ENCODE measurements around the gene RACGAP1. TPM values are rescaled to one million over a fixed set of nuclear protein-coding genes. Genes with fewer than 3 reads are reported as not detected.
"Not testable (repeated sequence)": the region's sequence is repeated elsewhere in the genome, so short reads cannot be mapped to it uniquely, and the experiment has no call there.

Gene RACGAP1
- total and polyA plus RNA-seq, 12 donors, result 1.0 to 17.8 (median 3.9) TPM

- H3K4me1 ChIP-seq, result peaks cover 0 to under 1% (median 0%) of the 10 kb centered on the region in 9 donors
- no peaks in the 10 kb centered on the region for H3K9me3 ChIP-seq
- peak; percentile 83 to 96 (median 90) for TF ChIP-seq CTCF (IDR thresholded peaks at IDR 0.05)
- no peak overlapping the region for H3K4me3 ChIP-seq
- DNase-seq, result peak; percentile 77 to 88
- H3K27ac ChIP-seq, result no peak overlapping the region
- peak; percentile 77 to 91 (median 82) for ATAC-seq
- intact Hi-C loops (cut with DNase I), result loop anchor here in 1 of 10 donors (5.0 kb wide), 1 partner anchor 33 kb away; no protein-coding TSS in a partner anchor
- WGBS, 2 donors, result 47 to 49% methylated on average over 9 of the region's 9 CpGs
- H3K27me3 ChIP-seq, result peaks cover 0 to 23% (median 7%) of the 10 kb centered on the region in 7 donors
- no peaks in the 10 kb centered on the region for H3K36me3 ChIP-seq
Observed at GRCh38 chr12:50039151-50039835, 14.0 kb upstream of the RACGAP1 start.

- H3K27ac ChIP-seq, result no peak overlapping the region
- H3K4me3 ChIP-seq, result no peak overlapping the region
- H3K4me1 ChIP-seq, result peaks cover 0 to 9% (median 0%) of the 10 kb centered on the region in 9 donors
- TF ChIP-seq CTCF (IDR thresholded peaks at IDR 0.05), result no peak
- no peak for DNase-seq
- H3K27me3 ChIP-seq, result peaks cover 0 to 27% (median 9%) of the 10 kb centered on the region in 7 donors
- intact Hi-C loops (cut with DNase I), result loop anchor here in 1 of 10 donors (5.0 kb wide), 1 partner anchor 34 kb away; no protein-coding TSS in a partner anchor
- H3K36me3 ChIP-seq, result no peaks in the 10 kb centered on the region
- no peaks in the 10 kb centered on the region for H3K9me3 ChIP-seq
- no peak for ATAC-seq
- WGBS, 2 donors, result 86 to 87% methylated on average over 4 of the region's 4 CpGs
Observed at GRCh38 chr12:50038336-50038735, 13.0 kb upstream of the RACGAP1 start.

GRCh38 chr12:50032854-50033581 lies 7.7 kb upstream of the RACGAP1 start:
- WGBS, 2 donors, result 13 to 14% methylated on average over 29 to 37 of the region's 37 CpGs
- DNase-seq (peak in 1 of 2 donors; percentile 20), ATAC-seq (peak; percentile 58 to 84 (median 68))
- no peaks in the 10 kb centered on the region for H3K36me3 ChIP-seq
- H3K4me1 ChIP-seq, result peaks cover 0 to 12% (median 3%) of the 10 kb centered on the region in 9 donors
- H3K4me3 ChIP-seq, result peak overlapping the region in 8 of 10 donors; percentile 4 to 53 (median 39)
- TF ChIP-seq CTCF (IDR thresholded peaks at IDR 0.05), result no peak
- intact Hi-C loops (cut with DNase I), result no loop called here
- no peaks in the 10 kb centered on the region for H3K9me3 ChIP-seq
- peak overlapping the region in 3 of 10 donors; percentile 27 to 89 (median 30) for H3K27ac ChIP-seq
- peaks cover 2 to 51% (median 30%) of the 10 kb centered on the region in 7 donors for H3K27me3 ChIP-seq

- Histone ChIP-seq H3K27me3 (peaks cover 2 to 51% (median 30%) of the 10 kb centered on the region in 7 donors), H3K36me3 (peaks cover 0 to 3% (median 0%) of the 10 kb centered on the region in 9 donors), H3K27ac (peak overlapping the region in 2 of 10 donors; percentile 30 to 89), H3K4me1 (peaks cover 0 to 12% (median 3%) of the 10 kb centered on the region in 9 donors), H3K4me3 (peak overlapping the region in 8 of 10 donors; percentile 4 to 53 (median 39)), H3K9me3 (no peaks in the 10 kb centered on the region)
- ATAC-seq, result peak in 1 of 8 donors; percentile 21
- no peak for DNase-seq
- WGBS, 2 donors, result 19 to 30% methylated on average over 15 to 21 of the region's 21 CpGs
- TF ChIP-seq CTCF (IDR thresholded peaks at IDR 0.05), result no peak
- intact Hi-C loops (cut with DNase I), result no loop called here
Observed at GRCh38 chr12:50032515-50032853, 7.2 kb upstream of the RACGAP1 start.

- H3K36me3 ChIP-seq; ATAC-seq; H3K27ac ChIP-seq; H3K4me3 ChIP-seq; DNase-seq; intact Hi-C loops (cut with DNase I); H3K9me3 ChIP-seq: not testable (repeated sequence)
- H3K27me3 ChIP-seq, result peaks cover 2 to 33% (median 17%) of the 10 kb centered on the region in 7 donors
- H3K4me1 ChIP-seq, result peaks cover 0 to 18% (median 5%) of the 10 kb centered on the region in 9 donors
- 90 to 94% methylated on average over 9 of the region's 9 CpGs for WGBS, 2 donors
Observed at GRCh38 chr12:50030449-50030848, 5.2 kb upstream of the RACGAP1 start.
